Common myeloid progenitor, CD34-positive (primary cell): Measurements from ENCODE around the gene CDH4.

Experiments used
- CTCF ChIA-PET: fragments of 350-600 bp; sonication (Branson Sonifier 250); formaldehyde crosslinking; loops from one replicate; lab custom pipeline; 2021; ENCODE audit warnings: antibody characterized with exemption; lab: Charles Lee
- POLR2A ChIA-PET: fragments of 350-600 bp; sonication (Branson Sonifier 250); formaldehyde crosslinking; loops from one replicate; lab custom pipeline; 2021; ENCODE audit warnings: antibody characterized with exemption; lab: Charles Lee
- DNase-seq, 3 donors: peaks; one replicate each; pipeline versions ENCODE4 v3.0.0 to v3.0.0-alpha.2; 2013
- H3K27ac ChIP-seq, 2 experiments: 1 replicate in 1 of 2; 2 replicates in 1 of 2; pipeline ENCODE4 v1.7.0; 2013; ENCODE audit warnings: inconsistent platforms in 2 of 2, low read length in 2 of 2, mild to moderate bottlenecking in 2 of 2, low read depth in 1 of 2, moderate library complexity in 1 of 2; ENCODE audit not compliant: severe bottlenecking in 2 of 2, insufficient read depth in 1 of 2, poor library complexity in 1 of 2
- H3K27me3 ChIP-seq, 5 experiments: replicated peaks in 2 of 5; 1 replicate in 3 of 5; 2 replicates in 2 of 5; pipeline versions ENCODE4 v1.6.1 to v1.7.0; 2013; ENCODE audit warnings: low read length in 4 of 5, mild to moderate bottlenecking in 2 of 5, moderate library complexity in 2 of 5, inconsistent platforms in 1 of 5; ENCODE audit not compliant: insufficient read depth in 5 of 5, control insufficient read depth in 4 of 5
- H3K36me3 ChIP-seq, 4 experiments: 1 replicate in 2 of 4; 2 replicates in 2 of 4; pipeline versions ENCODE4 v1.6.1 to v1.7.0; 2013; ENCODE audit warnings: low read length in 3 of 4, control low read depth in 1 of 4, mild to moderate bottlenecking in 1 of 4; ENCODE audit not compliant: control insufficient read depth in 4 of 4, insufficient read depth in 4 of 4
- H3K4me1 ChIP-seq, 4 experiments: 1 replicate in 3 of 4; 2 replicates in 1 of 4; pipeline versions ENCODE4 v1.6.1 to v1.7.1; 2013; ENCODE audit warnings: low read length in 3 of 4, mild to moderate bottlenecking in 3 of 4, control low read depth in 1 of 4, inconsistent platforms in 1 of 4, moderate library complexity in 1 of 4; ENCODE audit not compliant: control insufficient read depth in 4 of 4, insufficient read depth in 4 of 4; ENCODE audit errors: control extremely low read depth in 1 of 4
- H3K4me3 ChIP-seq, 7 experiments: 1 replicate in 4 of 7; 2 replicates in 3 of 7; pipeline versions ENCODE4 v1.5.1 to v1.7.0; 2013; ENCODE audit warnings: mild to moderate bottlenecking in 7 of 7, low read length in 6 of 7, moderate library complexity in 6 of 7, inconsistent platforms in 2 of 7, low read depth in 2 of 7, control low read depth in 1 of 7; ENCODE audit not compliant: insufficient read depth in 4 of 7, control insufficient read depth in 1 of 7; ENCODE audit errors: extremely low read depth in 1 of 7
- H3K9me3 ChIP-seq, 5 experiments: 1 replicate in 4 of 5; 2 replicates in 1 of 5; pipeline versions ENCODE4 v1.6.1 to v1.7.1; 2013; ENCODE audit warnings: low read length in 4 of 5, mild to moderate bottlenecking in 2 of 5, inconsistent platforms in 1 of 5, low read depth in 1 of 5, moderate library complexity in 1 of 5; ENCODE audit not compliant: control insufficient read depth in 4 of 5, insufficient read depth in 2 of 5; ENCODE audit errors: control extremely low read depth in 1 of 5
- WGBS: methylation state at CpG from one replicate; pipeline ENCODE4 v1.1.5; 2013; ENCODE audit not compliant: insufficient coverage; 5-methylcytosine and 5-hydroxymethylcytosine counted together

Gene CDH4

GRCh38 chr20:61936701-61937131 is 684.7 kb downstream of the CDH4 start:
- no peaks in the 10 kb centered on the region for H3K4me1 ChIP-seq
- H3K4me3 ChIP-seq: no peak overlapping the region
- H3K27ac ChIP-seq: no peak overlapping the region
- DNase-seq: no peak
- ChIA-PET CTCF (no interaction called here), POLR2A (no interaction called here)
- no peaks in the 10 kb centered on the region for H3K9me3 ChIP-seq
- no peaks in the 10 kb centered on the region for H3K27me3 ChIP-seq
- H3K36me3 ChIP-seq: no peaks in the 10 kb centered on the region
- 92% methylated on average over 24 of the region's 29 CpGs for WGBS

- H3K9me3 ChIP-seq: no peaks in the 10 kb centered on the region
- WGBS: 83% methylated on average over 8 of the region's 10 CpGs
- POLR2A ChIA-PET: no interaction called here
- no peaks in the 10 kb centered on the region for H3K36me3 ChIP-seq
- H3K4me3 ChIP-seq: no peak overlapping the region
- H3K27ac ChIP-seq: no peak overlapping the region
- DNase-seq: no peak
- no peaks in the 10 kb centered on the region for H3K27me3 ChIP-seq
- CTCF ChIA-PET: no interaction called here
- no peaks in the 10 kb centered on the region for H3K4me1 ChIP-seq
These were observed 685.3 kb downstream of the CDH4 start for GRCh38 chr20:61937146-61937962.

DNA sequence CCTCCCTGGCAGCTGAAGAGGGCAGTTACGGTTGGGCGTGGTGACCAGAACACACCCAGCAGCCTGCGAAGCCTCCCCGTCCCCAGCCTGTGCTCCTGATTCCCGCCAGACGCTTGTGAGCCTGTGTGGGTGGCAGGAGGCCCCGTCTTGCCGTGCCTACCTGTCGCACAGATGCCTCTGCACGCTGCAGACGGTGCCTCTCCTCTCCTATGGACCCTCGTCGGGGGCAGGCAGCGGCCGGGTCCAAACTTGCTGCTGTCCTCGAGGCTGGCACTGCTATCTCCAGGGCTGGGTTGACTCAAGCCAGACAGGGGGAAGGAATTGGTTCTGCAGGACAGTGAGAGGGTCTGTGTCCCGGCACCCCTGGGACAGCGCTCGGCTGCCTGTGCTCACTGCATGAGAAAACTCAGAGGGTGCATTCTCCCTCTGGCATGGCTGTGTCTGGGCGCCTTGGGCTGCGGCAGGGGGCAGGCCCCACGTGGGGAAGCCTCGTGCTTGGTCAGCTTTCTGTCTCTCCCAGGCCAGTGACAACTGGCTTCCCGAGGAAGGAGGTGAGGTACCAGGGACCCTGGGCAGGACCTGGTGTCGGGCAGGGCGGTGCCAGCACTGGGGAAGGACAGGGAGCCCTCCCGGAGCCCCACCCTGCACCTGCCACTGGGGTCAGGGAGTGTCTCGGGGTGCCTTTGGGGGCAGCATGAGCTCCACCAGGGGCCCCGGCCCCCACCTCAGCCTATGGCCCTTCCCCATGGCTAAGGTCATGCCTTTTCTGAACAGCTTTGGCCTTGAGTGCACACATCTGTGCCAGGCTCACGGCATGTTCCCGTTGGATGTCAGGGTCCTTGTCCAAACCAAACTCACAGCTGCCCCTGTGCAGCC is 686.1 kb downstream of the CDH4 start:
- Histone ChIP-seq H3K4me3 (no peak overlapping the region), H3K4me1 (no peaks in the 10 kb centered on the region), H3K27ac (no peak overlapping the region), H3K27me3 (no peaks in the 10 kb centered on the region), H3K36me3 (no peaks in the 10 kb centered on the region), H3K9me3 (no peaks in the 10 kb centered on the region)
- CTCF ChIA-PET: no interaction called here
- no peak for DNase-seq
- WGBS: 89% methylated on average over 29 of the region's 31 CpGs
- POLR2A ChIA-PET: no interaction called here

- ChIA-PET CTCF (no interaction called here), POLR2A (no interaction called here)
- Histone ChIP-seq H3K4me1 (no peaks in the 10 kb centered on the region), H3K9me3 (no peaks in the 10 kb centered on the region), H3K36me3 (no peaks in the 10 kb centered on the region), H3K4me3 (no peak overlapping the region), H3K27me3 (no peaks in the 10 kb centered on the region), H3K27ac (no peak overlapping the region)
- DNase-seq: no peak
- WGBS: 89% methylated on average over 21 of the region's 27 CpGs
These were observed 687.0 kb downstream of the CDH4 start for GRCh38 chr20:61938839-61939690.

- no peak for DNase-seq
- ChIA-PET POLR2A (no interaction called here), CTCF (no interaction called here)
- no peak overlapping the region for H3K27ac ChIP-seq
- WGBS: 93% methylated on average over 10 of the region's 13 CpGs
- H3K27me3 ChIP-seq: no peaks in the 10 kb centered on the region
- H3K4me1 ChIP-seq: no peaks in the 10 kb centered on the region
- H3K36me3 ChIP-seq: no peaks in the 10 kb centered on the region
- H3K4me3 ChIP-seq: no peak overlapping the region
- H3K9me3 ChIP-seq: no peaks in the 10 kb centered on the region
These were observed 687.8 kb downstream of the CDH4 start for GRCh38 chr20:61939691-61940360.

DNA sequence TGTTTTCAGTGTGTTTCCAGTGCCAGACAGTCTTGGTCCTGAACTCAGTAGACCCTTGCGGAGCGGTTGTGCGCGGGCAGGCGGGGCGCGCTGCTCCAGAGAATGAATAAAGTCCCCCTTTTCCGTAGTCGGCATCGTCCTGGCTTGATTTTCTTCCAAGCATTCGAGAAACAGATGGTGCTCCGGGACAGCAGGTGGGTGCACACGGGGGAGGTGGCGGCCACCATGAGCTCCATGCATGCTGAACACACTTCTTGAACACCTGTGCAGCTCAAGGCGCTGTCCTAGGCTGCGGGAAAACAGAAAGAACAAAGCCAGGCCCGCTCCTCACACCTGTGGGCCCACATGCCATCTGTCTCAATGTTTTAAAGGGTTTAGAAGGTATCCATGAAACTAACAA is 688.4 kb downstream of the CDH4 start:
- H3K36me3 ChIP-seq: no peaks in the 10 kb centered on the region
- no peaks in the 10 kb centered on the region for H3K9me3 ChIP-seq
- ChIA-PET CTCF (no interaction called here), POLR2A (no interaction called here)
- H3K27me3 ChIP-seq: no peaks in the 10 kb centered on the region
- no peak overlapping the region for H3K27ac ChIP-seq
- H3K4me1 ChIP-seq: no peaks in the 10 kb centered on the region
- DNase-seq: no peak
- WGBS: 98% methylated on average over 17 of the region's 17 CpGs
- no peak overlapping the region for H3K4me3 ChIP-seq
